Posterior cingulate gyrus (tissue), 11 donors: ENCODE data around the gene NHLRC4.
"Not testable (repeated sequence)": the region's sequence is repeated elsewhere in the genome, so short reads cannot be mapped to it uniquely, and the experiment has no call there.

Experiments
- DNase-seq, 10 donors: peaks; one replicate each; pipeline versions ENCODE4 v3.0.0 to v3.0.0-alpha.2; 2020 to 2021; ENCODE audit warnings: mixed read lengths in 3 of 10
- intact Hi-C: fragments of 100-400 bp; cut with DNase I; formaldehyde crosslinking; loops from one replicate; pipeline ENCODE4 v1.15.1; 2023

The NHLRC4 gene

GRCh38 chr16:592518-593306 lies 25.9 kb downstream of the NHLRC4 start:
- intact Hi-C loops, result loop anchor here (2.0 kb wide), 1 partner anchor 44 kb away; the partner anchor contains the start of gene METTL26
- DNase-seq, result peak; percentile 31 to 96 (median 72)

GRCh38 chr16:593406-593805 lies 26.6 kb downstream of the NHLRC4 start:
- intact Hi-C loops, result loop anchor here (2.0 kb wide), 1 partner anchor 43 kb away; the partner anchor contains the start of gene METTL26

GRCh38 chr16:593807-594206 lies 27.0 kb downstream of the NHLRC4 start:
- intact Hi-C loops, result loop anchor here (2.0 kb wide), 1 partner anchor 43 kb away; the partner anchor contains the start of gene METTL26

More at GRCh38 chr16:593406-593805, 26.6 kb downstream of the NHLRC4 start:
- no peak for DNase-seq

GRCh38 chr16:595094-595528 lies 28.3 kb downstream of the NHLRC4 start:
- no peak for DNase-seq
- intact Hi-C loops, result no loop called here

More at GRCh38 chr16:593807-594206, 27.0 kb downstream of the NHLRC4 start:
- DNase-seq, result peak in 1 of 10 donors; percentile 88

GRCh38 chr16:595942-596735 lies 29.3 kb downstream of the NHLRC4 start:
- intact Hi-C loops, result no loop called here
- DNase-seq, result peak in 8 of 10 donors; percentile 60 to 95 (median 78)

- DNase-seq, result no peak
- intact Hi-C loops, result no loop called here
Measured at GRCh38 chr16:596736-597060, 29.9 kb downstream of the NHLRC4 start.

GRCh38 chr16:597655-598054 lies 30.9 kb downstream of the NHLRC4 start:
- intact Hi-C loops, DNase-seq: not testable (repeated sequence)

GRCh38 chr16:598823-599739 lies 32.3 kb downstream of the NHLRC4 start:
- peak in 1 of 10 donors; percentile 64 for DNase-seq
- intact Hi-C loops, result no loop called here

GRCh38 chr16:600781-601180 lies 34.0 kb downstream of the NHLRC4 start:
- intact Hi-C loops, result no loop called here
- DNase-seq, result peak in 1 of 10 donors; percentile 53

- intact Hi-C loops, result no loop called here
Measured at GRCh38 chr16:603933-604332, 37.1 kb downstream of the NHLRC4 start.

GRCh38 chr16:606656-607307 lies 40.0 kb downstream of the NHLRC4 start:
- no peak for DNase-seq
- intact Hi-C loops, result no loop called here

More at GRCh38 chr16:603933-604332, 37.1 kb downstream of the NHLRC4 start:
- no peak for DNase-seq

- no peak for DNase-seq
- intact Hi-C loops, result no loop called here
Measured at GRCh38 chr16:608019-608418, 41.2 kb downstream of the NHLRC4 start.

- DNase-seq, result no peak
- intact Hi-C loops, result no loop called here
Measured at GRCh38 chr16:609316-609715, 42.5 kb downstream of the NHLRC4 start.

GRCh38 chr16:609984-610383 lies 43.2 kb downstream of the NHLRC4 start:
- intact Hi-C loops, result no loop called here

GRCh38 chr16:610513-611381 lies 43.9 kb downstream of the NHLRC4 start:
- peak; percentile 56 to 96 (median 69) for DNase-seq
- intact Hi-C loops, result no loop called here

More at GRCh38 chr16:609984-610383, 43.2 kb downstream of the NHLRC4 start:
- peak in 1 of 10 donors; percentile 66 for DNase-seq

GRCh38 chr16:615122-615521 lies 48.3 kb downstream of the NHLRC4 start:
- DNase-seq, result peak in 2 of 10 donors; percentile 75 to 76
- intact Hi-C loops, result no loop called here

- no peak for DNase-seq
- intact Hi-C loops, result no loop called here
Measured at GRCh38 chr16:616733-617586, 50.2 kb downstream of the NHLRC4 start.

GRCh38 chr16:617855-618254 lies 51.0 kb downstream of the NHLRC4 start:
- DNase-seq, result peak in 1 of 10 donors; percentile 64
- intact Hi-C loops, result no loop called here
